ENCODE data around the gene CPSF4. TPM values are rescaled to one million over a fixed set of nuclear protein-coding genes. Genes with fewer than 3 reads are reported as not detected.
A peak's percentile ranks its signal among the peaks of the same experiment; 100 is the strongest.
"Not testable (repeated sequence)": the region's sequence is repeated elsewhere in the genome, so short reads cannot be mapped to it uniquely, and the experiment has no call there.

CPSF4 gene
- total RNA-seq, 1 donor = 17.4 TPM

GRCh38 chr7:99422186-99422585 lies 16.6 kb upstream of the CPSF4 start:
- H3K4me1 ChIP-seq (ENCODE audit: insufficient read depth, low read length) = no peaks in the 10 kb centered on the region
- no peak overlapping the region for H3K4me3 ChIP-seq (ENCODE audit: low read length)
- H3K27me3 ChIP-seq (ENCODE audit: insufficient read depth, low read length) = no peaks in the 10 kb centered on the region
- H3K9me3 ChIP-seq (ENCODE audit: low read depth, low read length) = no peaks in the 10 kb centered on the region

- no peaks in the 10 kb centered on the region for H3K27me3 ChIP-seq (ENCODE audit: insufficient read depth, low read length)
- H3K4me1 ChIP-seq (ENCODE audit: insufficient read depth, low read length) = no peaks in the 10 kb centered on the region
- H3K4me3 ChIP-seq (ENCODE audit: low read length) = no peak overlapping the region
- H3K9me3 ChIP-seq (ENCODE audit: low read depth, low read length) = no peaks in the 10 kb centered on the region
These were observed 16.1 kb upstream of the CPSF4 start for GRCh38 chr7:99422625-99423024.

GRCh38 chr7:99424932-99425730 lies 13.6 kb upstream of the CPSF4 start:
- H3K4me1 ChIP-seq (ENCODE audit: insufficient read depth, low read length) = no peaks in the 10 kb centered on the region
- H3K9me3 ChIP-seq (ENCODE audit: low read depth, low read length) = no peaks in the 10 kb centered on the region
- H3K4me3 ChIP-seq (ENCODE audit: low read length) = no peak overlapping the region
- H3K27me3 ChIP-seq (ENCODE audit: insufficient read depth, low read length) = no peaks in the 10 kb centered on the region

GRCh38 chr7:99428972-99429566 lies 9.7 kb upstream of the CPSF4 start:
- Histone ChIP-seq H3K4me3 (ENCODE audit: low read length) (no peak overlapping the region), H3K9me3 (ENCODE audit: low read depth, low read length) (no peaks in the 10 kb centered on the region), H3K4me1 (ENCODE audit: insufficient read depth, low read length) (no peaks in the 10 kb centered on the region), H3K27me3 (ENCODE audit: insufficient read depth, low read length) (no peaks in the 10 kb centered on the region)

GRCh38 chr7:99429756-99430155 lies 9.0 kb upstream of the CPSF4 start:
- H3K4me1 ChIP-seq (ENCODE audit: insufficient read depth, low read length) = no peaks in the 10 kb centered on the region
- H3K27me3 ChIP-seq (ENCODE audit: insufficient read depth, low read length) = no peaks in the 10 kb centered on the region
- H3K4me3 ChIP-seq (ENCODE audit: low read length) = no peak overlapping the region
- H3K9me3 ChIP-seq (ENCODE audit: low read depth, low read length) = no peaks in the 10 kb centered on the region

- not testable (repeated sequence) for H3K9me3 ChIP-seq (ENCODE audit: low read depth, low read length); H3K4me1 ChIP-seq (ENCODE audit: insufficient read depth, low read length); H3K27me3 ChIP-seq (ENCODE audit: insufficient read depth, low read length); H3K4me3 ChIP-seq (ENCODE audit: low read length)
These were observed 6.8 kb upstream of the CPSF4 start for GRCh38 chr7:99431756-99432540.

GRCh38 chr7:99433158-99433557 lies 5.6 kb upstream of the CPSF4 start:
- no peaks in the 10 kb centered on the region for H3K27me3 ChIP-seq (ENCODE audit: insufficient read depth, low read length)
- no peaks in the 10 kb centered on the region for H3K9me3 ChIP-seq (ENCODE audit: low read depth, low read length)
- H3K4me1 ChIP-seq (ENCODE audit: insufficient read depth, low read length) = peaks cover 10% of the 10 kb centered on the region
- H3K4me3 ChIP-seq (ENCODE audit: low read length) = no peak overlapping the region

- H3K4me1 ChIP-seq (ENCODE audit: insufficient read depth, low read length) = peaks cover 22% of the 10 kb centered on the region
- no peaks in the 10 kb centered on the region for H3K9me3 ChIP-seq (ENCODE audit: low read depth, low read length)
- H3K4me3 ChIP-seq (ENCODE audit: low read length) = peak overlapping the region; percentile 87
- H3K27me3 ChIP-seq (ENCODE audit: insufficient read depth, low read length) = no peaks in the 10 kb centered on the region
These were observed 684 bp upstream of the CPSF4 start for GRCh38 chr7:99437946-99438572.

- H3K4me3 ChIP-seq (ENCODE audit: low read length) = no peak overlapping the region
These were observed 1.5 kb downstream of the CPSF4 start for GRCh38 chr7:99440195-99440594.

GRCh38 chr7:99446096-99446495 lies 7.4 kb downstream of the CPSF4 start:
- Histone ChIP-seq H3K4me1 (ENCODE audit: insufficient read depth, low read length) (no peaks in the 10 kb centered on the region), H3K27me3 (ENCODE audit: insufficient read depth, low read length) (no peaks in the 10 kb centered on the region), H3K4me3 (ENCODE audit: low read length) (no peak overlapping the region), H3K9me3 (ENCODE audit: low read depth, low read length) (no peaks in the 10 kb centered on the region)

More at GRCh38 chr7:99440195-99440594, 1.5 kb downstream of the CPSF4 start:
- peaks cover 22% of the 10 kb centered on the region for H3K4me1 ChIP-seq (ENCODE audit: insufficient read depth, low read length)
- no peaks in the 10 kb centered on the region for H3K9me3 ChIP-seq (ENCODE audit: low read depth, low read length)
- no peaks in the 10 kb centered on the region for H3K27me3 ChIP-seq (ENCODE audit: insufficient read depth, low read length)

- Histone ChIP-seq H3K27me3 (ENCODE audit: insufficient read depth, low read length) (no peaks in the 10 kb centered on the region), H3K9me3 (ENCODE audit: low read depth, low read length) (no peaks in the 10 kb centered on the region), H3K4me3 (ENCODE audit: low read length) (no peak overlapping the region), H3K4me1 (ENCODE audit: insufficient read depth, low read length) (no peaks in the 10 kb centered on the region)
These were observed 9.2 kb downstream of the CPSF4 start for GRCh38 chr7:99447943-99448342.

- Histone ChIP-seq H3K9me3 (ENCODE audit: low read depth, low read length) (no peaks in the 10 kb centered on the region), H3K27me3 (ENCODE audit: insufficient read depth, low read length) (no peaks in the 10 kb centered on the region), H3K4me3 (ENCODE audit: low read length) (no peak overlapping the region), H3K4me1 (ENCODE audit: insufficient read depth, low read length) (no peaks in the 10 kb centered on the region)
These were observed 10.1 kb downstream of the CPSF4 start for GRCh38 chr7:99448855-99449254.

- Histone ChIP-seq H3K27me3 (ENCODE audit: insufficient read depth, low read length) (no peaks in the 10 kb centered on the region), H3K4me3 (ENCODE audit: low read length) (no peak overlapping the region), H3K9me3 (ENCODE audit: low read depth, low read length) (no peaks in the 10 kb centered on the region), H3K4me1 (ENCODE audit: insufficient read depth, low read length) (no peaks in the 10 kb centered on the region)
These were observed 10.6 kb downstream of the CPSF4 start for GRCh38 chr7:99449326-99449725.

- H3K4me3 ChIP-seq (ENCODE audit: low read length) = no peak overlapping the region
- no peaks in the 10 kb centered on the region for H3K27me3 ChIP-seq (ENCODE audit: insufficient read depth, low read length)
- H3K9me3 ChIP-seq (ENCODE audit: low read depth, low read length) = no peaks in the 10 kb centered on the region
- no peaks in the 10 kb centered on the region for H3K4me1 ChIP-seq (ENCODE audit: insufficient read depth, low read length)
These were observed 13.2 kb downstream of the CPSF4 start for GRCh38 chr7:99451936-99452335.

- Histone ChIP-seq H3K27me3 (ENCODE audit: insufficient read depth, low read length) (no peaks in the 10 kb centered on the region), H3K4me3 (ENCODE audit: low read length) (no peak overlapping the region), H3K9me3 (ENCODE audit: low read depth, low read length) (no peaks in the 10 kb centered on the region), H3K4me1 (ENCODE audit: insufficient read depth, low read length) (no peaks in the 10 kb centered on the region)
These were observed 13.8 kb downstream of the CPSF4 start for GRCh38 chr7:99452541-99452940.

Measured in mononuclear cell (primary cell).